ENCODE data around the gene ZNF664.

ZNF664 gene

GRCh38 chr12:124033859-124034258, 60.8 kb downstream of the ZNF664 start:
- DNase-seq (ENCODE audit: low read depth, low spot score), result no peak

GRCh38 chr12:124034297-124034696, 61.3 kb downstream of the ZNF664 start:
- DNase-seq (ENCODE audit: low read depth, low spot score), result no peak

- DNase-seq (ENCODE audit: low read depth, low spot score), result no peak
These were observed 62.1 kb downstream of the ZNF664 start for GRCh38 chr12:124035163-124035562.

GRCh38 chr12:124036171-124036598, 63.2 kb downstream of the ZNF664 start:
- no peak for DNase-seq (ENCODE audit: low read depth, low spot score)

- DNase-seq (ENCODE audit: low read depth, low spot score), result peak; percentile 15
These were observed 63.7 kb downstream of the ZNF664 start for GRCh38 chr12:124036657-124037109.

GRCh38 chr12:124037331-124037730, 64.3 kb downstream of the ZNF664 start:
- no peak for DNase-seq (ENCODE audit: low read depth, low spot score)

- no peak for DNase-seq (ENCODE audit: low read depth, low spot score)
These were observed 66.3 kb downstream of the ZNF664 start for GRCh38 chr12:124039276-124039675.

GRCh38 chr12:124040291-124040690, 67.3 kb downstream of the ZNF664 start:
- no peak for DNase-seq (ENCODE audit: low read depth, low spot score)

- no peak for DNase-seq (ENCODE audit: low read depth, low spot score)
These were observed 67.7 kb downstream of the ZNF664 start for GRCh38 chr12:124040737-124041136.

- no peak for DNase-seq (ENCODE audit: low read depth, low spot score)
These were observed 68.9 kb downstream of the ZNF664 start for GRCh38 chr12:124041907-124042306.

GRCh38 chr12:124044021-124044420, 71.0 kb downstream of the ZNF664 start:
- DNase-seq (ENCODE audit: low read depth, low spot score), result no peak

- no peak for DNase-seq (ENCODE audit: low read depth, low spot score)
These were observed 71.8 kb downstream of the ZNF664 start for GRCh38 chr12:124044809-124045321.

- DNase-seq (ENCODE audit: low read depth, low spot score), result no peak
These were observed 72.8 kb downstream of the ZNF664 start for GRCh38 chr12:124045671-124046455.

GRCh38 chr12:124046456-124046740, 73.4 kb downstream of the ZNF664 start:
- DNase-seq (ENCODE audit: low read depth, low spot score), result no peak

GRCh38 chr12:124047045-124047566, 74.1 kb downstream of the ZNF664 start:
- no peak for DNase-seq (ENCODE audit: low read depth, low spot score)

GRCh38 chr12:124049451-124050094, 76.6 kb downstream of the ZNF664 start:
- DNase-seq (ENCODE audit: low read depth, low spot score), result no peak

GRCh38 chr12:124053851-124054250, 80.8 kb downstream of the ZNF664 start:
- no peak for DNase-seq (ENCODE audit: low read depth, low spot score)

- DNase-seq (ENCODE audit: low read depth, low spot score), result no peak
These were observed 82.1 kb downstream of the ZNF664 start for GRCh38 chr12:124055066-124055465.

GRCh38 chr12:124057691-124058090, 84.7 kb downstream of the ZNF664 start:
- DNase-seq (ENCODE audit: low read depth, low spot score), result no peak

GRCh38 chr12:124059752-124060151, 86.7 kb downstream of the ZNF664 start:
- no peak for DNase-seq (ENCODE audit: low read depth, low spot score)

Data from activated CD4-positive, CD25-positive, alpha-beta regulatory T cell treated with anti-CD3 and anti-CD28 coated beads, Interleukin-2, amount 50 U/mL, for 16 hours (primary cell).